Sigmoid colon (tissue), 4 donors: ENCODE data around the gene MCEE.

ENCODE experiments used
- CTCF ChIP-seq, 4 experiments: fragments of 450-650 bp in 3 of 4; fragments of 200-600 bp in 1 of 4; IDR thresholded peaks; one replicate each; pipeline ENCODE4 v1.5.1; 2016 to 2019; ENCODE audit warnings: antibody characterized with exemption in 4 of 4, mild to moderate bottlenecking in 3 of 4, moderate library complexity in 2 of 4
- EP300 ChIP-seq, 4 donors: sonication (generic); formaldehyde crosslinking; IDR thresholded peaks; one replicate each; pipeline ENCODE4 v1.6.1; 2017; ENCODE audit warnings: antibody characterized with exemption in 4 of 4

GRCh38 chr2:71130905-71131244 lies 846 bp upstream of the MCEE start:
- TF ChIP-seq EP300 (IDR thresholded peaks at IDR 0.05) (no peak), CTCF (IDR thresholded peaks at IDR 0.05) (no peak)
